ENCODE data around the gene ERBIN.
"Not testable (repeated sequence)": the region's sequence is repeated elsewhere in the genome, so short reads cannot be mapped to it uniquely, and the experiment has no call there.

The ERBIN gene

DNA sequence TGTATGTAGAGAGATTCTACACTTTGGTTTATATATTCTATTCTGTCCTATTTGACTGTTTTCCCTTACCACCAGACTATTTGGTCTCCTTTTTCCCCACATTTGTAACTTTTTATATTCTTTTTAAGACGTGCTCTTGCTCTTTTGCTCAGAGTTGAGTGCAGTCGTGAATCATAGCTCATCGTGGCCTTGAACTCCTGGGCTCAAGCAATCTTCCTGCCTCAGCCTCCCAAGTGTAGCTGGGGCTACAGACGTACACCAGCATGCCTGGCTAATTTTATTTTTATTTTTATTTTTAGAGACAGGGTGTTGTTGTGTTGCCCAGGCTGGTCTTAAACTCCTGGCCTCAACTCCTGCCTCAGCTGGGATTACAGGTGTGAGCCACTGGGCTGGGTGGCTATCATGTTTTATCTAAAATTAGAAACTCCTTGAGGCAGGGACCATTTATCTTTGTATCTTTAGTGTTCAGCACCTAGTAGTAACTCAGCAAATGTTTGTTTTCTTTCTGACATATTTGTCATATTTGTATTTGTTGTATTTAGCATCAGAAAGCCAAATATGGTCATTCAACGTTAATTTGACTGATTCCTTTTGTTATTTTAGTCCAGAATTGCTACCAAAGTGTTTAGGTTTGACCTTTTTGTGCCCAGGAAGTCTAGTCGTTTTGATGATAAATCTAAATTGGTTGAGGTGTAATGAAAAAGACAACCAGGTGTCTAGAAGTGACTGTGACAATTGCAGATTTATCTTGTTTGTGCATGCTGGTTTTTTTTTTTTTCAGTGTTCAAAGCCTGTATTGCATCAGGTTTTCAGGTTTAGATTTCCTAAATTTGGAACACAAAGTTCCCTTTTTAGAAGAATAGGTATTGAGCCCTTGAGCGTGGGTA is 44.3 kb downstream of the ERBIN start:
- no peak for DNase-seq (ENCODE audit: extremely low read depth, low read depth)
- H3K4me3 ChIP-seq (replicated peaks; ENCODE audit: low read depth, low read length): no peak overlapping the region
- TF ChIP-seq, protein P1, sequence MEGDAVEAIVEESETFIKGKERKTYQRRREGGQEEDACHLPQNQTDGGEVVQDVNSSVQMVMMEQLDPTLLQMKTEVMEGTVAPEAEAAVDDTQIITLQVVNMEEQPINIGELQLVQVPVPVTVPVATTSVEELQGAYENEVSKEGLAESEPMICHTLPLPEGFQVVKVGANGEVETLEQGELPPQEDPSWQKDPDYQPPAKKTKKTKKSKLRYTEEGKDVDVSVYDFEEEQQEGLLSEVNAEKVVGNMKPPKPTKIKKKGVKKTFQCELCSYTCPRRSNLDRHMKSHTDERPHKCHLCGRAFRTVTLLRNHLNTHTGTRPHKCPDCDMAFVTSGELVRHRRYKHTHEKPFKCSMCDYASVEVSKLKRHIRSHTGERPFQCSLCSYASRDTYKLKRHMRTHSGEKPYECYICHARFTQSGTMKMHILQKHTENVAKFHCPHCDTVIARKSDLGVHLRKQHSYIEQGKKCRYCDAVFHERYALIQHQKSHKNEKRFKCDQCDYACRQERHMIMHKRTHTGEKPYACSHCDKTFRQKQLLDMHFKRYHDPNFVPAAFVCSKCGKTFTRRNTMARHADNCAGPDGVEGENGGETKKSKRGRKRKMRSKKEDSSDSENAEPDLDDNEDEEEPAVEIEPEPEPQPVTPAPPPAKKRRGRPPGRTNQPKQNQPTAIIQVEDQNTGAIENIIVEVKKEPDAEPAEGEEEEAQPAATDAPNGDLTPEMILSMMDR (IDR thresholded peaks at IDR 0.05; ENCODE audit: low read depth, low read length, missing control alignments): no peak

DNA sequence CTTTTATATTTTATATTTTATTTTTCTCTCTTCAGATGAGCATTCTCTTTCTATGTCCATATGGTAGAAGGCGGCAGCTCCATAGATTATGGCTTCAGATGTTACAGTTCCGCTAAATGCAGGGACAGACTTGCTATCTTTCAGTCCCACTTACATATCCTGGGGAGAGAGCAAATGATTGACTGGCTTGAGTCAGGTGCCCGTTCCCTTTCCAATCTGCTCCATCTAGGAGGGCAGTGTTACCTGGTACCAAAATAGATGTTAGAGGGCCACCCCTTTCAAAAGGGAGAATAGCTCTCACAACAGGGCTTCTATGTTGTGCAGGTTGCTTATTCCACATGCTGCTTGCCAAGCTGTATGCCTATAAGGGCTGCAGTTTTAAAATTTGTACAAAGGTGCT is 45.3 kb downstream of the ERBIN start:
- H3K4me3 ChIP-seq (replicated peaks; ENCODE audit: low read depth, low read length): no peak overlapping the region

DNA sequence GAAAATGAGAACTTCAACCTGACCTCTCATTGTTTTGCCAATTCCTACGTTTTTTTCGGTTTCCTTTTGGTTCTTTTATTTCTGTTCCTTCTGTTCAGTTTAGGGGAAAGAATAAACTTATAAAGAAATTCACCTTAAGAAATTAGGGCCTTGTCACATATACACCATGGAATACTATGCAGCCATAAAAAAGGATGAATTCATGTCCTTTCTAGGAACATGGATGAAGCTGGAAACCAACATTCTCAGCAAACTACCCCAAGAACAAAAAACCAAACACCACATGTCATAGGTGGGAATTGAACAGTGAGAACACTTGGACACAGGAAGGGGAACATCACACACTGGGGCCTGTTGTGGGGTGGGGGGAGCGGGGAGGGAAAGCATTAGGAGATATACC is 46.5 kb downstream of the ERBIN start:
- not testable (repeated sequence) for H3K4me3 ChIP-seq (replicated peaks; ENCODE audit: low read depth, low read length); DNase-seq (ENCODE audit: extremely low read depth, low read depth)

More for the DNA sequence above, 45.3 kb downstream of the ERBIN start:
- TF ChIP-seq, protein P1 (IDR thresholded peaks at IDR 0.05; ENCODE audit: low read depth, low read length, missing control alignments): no peak
- DNase-seq (ENCODE audit: extremely low read depth, low read depth): no peak

DNA sequence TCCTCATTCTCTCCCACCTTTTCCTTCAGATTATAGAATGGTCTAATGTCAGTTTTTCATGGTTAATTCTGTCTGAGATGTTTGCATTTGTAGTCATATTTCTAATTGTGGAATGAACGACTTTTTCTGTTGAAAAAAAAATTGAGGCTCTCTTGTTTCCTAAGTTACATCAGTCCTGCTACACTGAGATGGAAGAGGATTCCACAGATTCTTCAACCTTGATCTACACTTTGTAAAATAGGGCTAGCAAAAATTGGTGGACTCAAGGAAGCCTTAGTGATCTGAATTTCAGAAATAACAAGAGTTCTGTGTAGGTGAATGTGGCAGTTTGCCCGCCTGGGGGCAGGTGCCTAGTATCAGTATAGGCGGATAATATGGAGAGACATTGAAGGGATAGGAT is 51.9 kb downstream of the ERBIN start:
- no peak overlapping the region for H3K4me3 ChIP-seq (replicated peaks; ENCODE audit: low read depth, low read length)
- TF ChIP-seq, protein P1 (IDR thresholded peaks at IDR 0.05; ENCODE audit: low read depth, low read length, missing control alignments): no peak
- DNase-seq (ENCODE audit: extremely low read depth, low read depth): no peak

DNA sequence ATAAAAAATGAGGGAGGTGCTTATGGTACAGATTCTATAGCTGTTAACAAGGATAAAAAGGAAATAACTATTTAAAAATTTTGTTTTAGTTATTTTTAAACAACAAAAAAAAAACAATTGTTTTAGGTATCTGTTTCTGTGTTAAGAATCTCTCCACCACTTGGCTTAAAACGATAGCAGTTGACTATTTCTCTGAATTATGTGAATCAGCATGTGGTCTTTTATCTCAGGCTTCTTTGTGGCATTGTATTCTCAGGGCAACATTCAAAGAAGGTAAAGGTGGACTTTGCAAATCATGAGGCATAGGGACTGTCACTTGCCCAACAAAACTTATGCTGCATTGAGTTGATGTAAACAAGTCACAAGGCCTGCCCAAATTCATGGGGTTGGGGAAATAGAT is 55.2 kb downstream of the ERBIN start:
- no peak for DNase-seq (ENCODE audit: extremely low read depth, low read depth)
- no peak overlapping the region for H3K4me3 ChIP-seq (replicated peaks; ENCODE audit: low read depth, low read length)
- TF ChIP-seq, protein P1 (IDR thresholded peaks at IDR 0.05; ENCODE audit: low read depth, low read length, missing control alignments): no peak

DNA sequence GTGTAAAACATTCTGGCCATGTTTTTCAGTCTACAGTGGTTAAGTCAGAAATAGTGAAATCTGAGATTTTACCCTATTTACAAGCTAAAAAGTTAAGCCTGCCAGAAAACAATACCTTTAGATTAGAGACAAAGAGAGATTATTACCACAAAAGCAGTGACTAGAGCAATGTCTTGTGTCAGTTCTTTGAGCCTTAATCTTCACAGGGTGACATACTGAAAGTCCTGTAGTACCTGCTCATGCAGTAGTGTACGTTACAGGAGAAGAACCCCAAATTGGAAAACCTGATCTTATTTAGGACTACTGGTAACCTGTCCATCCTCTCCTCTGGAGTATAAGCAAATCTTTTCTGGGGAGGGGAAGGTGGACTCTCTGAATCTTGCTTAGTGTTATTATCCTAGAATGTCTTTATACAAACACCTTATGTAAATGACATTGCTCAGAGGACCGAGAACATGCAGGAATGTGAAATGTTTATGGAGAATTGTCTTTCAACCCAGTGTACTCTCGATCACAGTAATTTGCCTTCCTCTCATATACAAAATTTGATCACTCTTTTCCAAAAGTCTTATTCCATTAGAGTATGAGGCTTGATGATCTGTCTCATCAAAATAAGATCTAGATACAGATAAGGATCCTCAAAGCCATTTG is 55.7 kb downstream of the ERBIN start:
- TF ChIP-seq, protein P1 (IDR thresholded peaks at IDR 0.05; ENCODE audit: low read depth, low read length, missing control alignments): no peak
- H3K4me3 ChIP-seq (replicated peaks; ENCODE audit: low read depth, low read length): no peak overlapping the region
- DNase-seq (ENCODE audit: extremely low read depth, low read depth): no peak

DNA sequence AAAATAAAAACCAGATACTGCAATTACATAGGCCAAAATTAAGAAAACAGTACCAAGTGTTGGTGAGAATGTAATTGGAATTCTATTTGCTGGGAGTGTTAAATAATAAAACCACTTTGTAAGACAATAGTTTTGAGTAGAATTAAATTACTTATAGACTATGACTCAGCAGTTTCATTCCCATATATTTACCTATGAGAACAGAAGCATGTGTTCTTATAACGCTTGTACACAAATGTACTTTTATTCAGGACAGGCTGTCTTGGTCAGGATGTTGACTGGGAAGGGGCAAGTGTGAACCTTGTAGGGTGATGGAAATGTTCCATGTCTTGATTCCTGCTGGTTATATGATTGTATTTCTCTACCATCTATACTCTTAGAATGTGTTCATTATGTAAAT is 56.3 kb downstream of the ERBIN start:
- TF ChIP-seq, protein P1 (IDR thresholded peaks at IDR 0.05; ENCODE audit: low read depth, low read length, missing control alignments): no peak

More for the DNA sequence above, 56.3 kb downstream of the ERBIN start:
- H3K4me3 ChIP-seq (replicated peaks; ENCODE audit: low read depth, low read length): no peak overlapping the region
- DNase-seq (ENCODE audit: extremely low read depth, low read depth): no peak

Data from HFF-Myc (cell line).